AG09319 (cell line): ENCODE data around the gene C9orf152.

Source experiments
- DNase-seq: peaks from one replicate; pipeline ENCODE4 v3.0.0-alpha.2; 2010; ENCODE audit warnings: low read depth; ENCODE audit errors: extremely low read depth
- TF ChIP-seq, protein P1 (sequence below): IDR thresholded peaks from 2 replicates; pipeline ENCODE4 v1.5.1; 2011; ENCODE audit warnings: low read depth, mild to moderate bottlenecking, inconsistent platforms, low read length, moderate library complexity

The C9orf152 gene

DNA sequence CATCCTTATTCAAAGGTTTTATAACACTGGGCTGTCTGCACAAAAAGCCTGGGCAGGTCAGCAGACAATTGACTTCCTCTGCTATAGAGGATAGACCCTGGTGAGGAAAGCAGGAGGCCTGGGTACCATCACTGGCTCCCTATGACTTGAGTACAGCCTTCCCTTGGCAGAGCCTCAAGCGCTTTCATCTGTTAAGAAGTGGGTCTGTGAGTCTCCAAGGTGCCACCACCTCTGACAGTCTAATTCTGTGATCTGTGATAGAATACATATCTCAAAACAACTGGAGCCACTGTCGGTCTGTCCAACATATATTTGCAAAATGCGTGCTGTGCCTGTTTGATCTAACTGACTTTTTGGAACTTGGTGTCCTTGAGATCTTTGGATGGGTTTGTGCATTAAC is 52.2 kb downstream of the C9orf152 start:
- TF ChIP-seq, protein P1, sequence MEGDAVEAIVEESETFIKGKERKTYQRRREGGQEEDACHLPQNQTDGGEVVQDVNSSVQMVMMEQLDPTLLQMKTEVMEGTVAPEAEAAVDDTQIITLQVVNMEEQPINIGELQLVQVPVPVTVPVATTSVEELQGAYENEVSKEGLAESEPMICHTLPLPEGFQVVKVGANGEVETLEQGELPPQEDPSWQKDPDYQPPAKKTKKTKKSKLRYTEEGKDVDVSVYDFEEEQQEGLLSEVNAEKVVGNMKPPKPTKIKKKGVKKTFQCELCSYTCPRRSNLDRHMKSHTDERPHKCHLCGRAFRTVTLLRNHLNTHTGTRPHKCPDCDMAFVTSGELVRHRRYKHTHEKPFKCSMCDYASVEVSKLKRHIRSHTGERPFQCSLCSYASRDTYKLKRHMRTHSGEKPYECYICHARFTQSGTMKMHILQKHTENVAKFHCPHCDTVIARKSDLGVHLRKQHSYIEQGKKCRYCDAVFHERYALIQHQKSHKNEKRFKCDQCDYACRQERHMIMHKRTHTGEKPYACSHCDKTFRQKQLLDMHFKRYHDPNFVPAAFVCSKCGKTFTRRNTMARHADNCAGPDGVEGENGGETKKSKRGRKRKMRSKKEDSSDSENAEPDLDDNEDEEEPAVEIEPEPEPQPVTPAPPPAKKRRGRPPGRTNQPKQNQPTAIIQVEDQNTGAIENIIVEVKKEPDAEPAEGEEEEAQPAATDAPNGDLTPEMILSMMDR: no peak

DNA sequence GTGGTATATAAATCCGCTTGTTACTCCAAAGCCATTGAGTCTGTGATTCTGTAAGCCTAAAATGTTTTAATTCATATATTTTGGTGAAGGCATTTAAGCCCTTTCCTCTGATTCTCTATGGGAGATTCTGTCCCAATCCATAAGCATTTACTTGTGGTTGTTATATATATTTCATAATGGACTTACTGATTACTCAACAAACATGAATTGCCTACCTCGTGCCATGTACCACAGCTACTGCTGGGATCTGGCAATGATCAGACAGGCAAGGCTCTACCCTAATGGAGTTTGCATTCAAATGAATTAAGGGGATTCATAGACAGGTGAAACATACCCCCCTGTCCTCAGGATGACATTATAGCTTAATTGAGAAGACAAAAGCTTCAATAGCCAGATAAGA is 54.5 kb downstream of the C9orf152 start:
- TF ChIP-seq, protein P1: no peak
- no peak for DNase-seq

More for the DNA sequence above, 52.2 kb downstream of the C9orf152 start:
- DNase-seq: no peak

DNA sequence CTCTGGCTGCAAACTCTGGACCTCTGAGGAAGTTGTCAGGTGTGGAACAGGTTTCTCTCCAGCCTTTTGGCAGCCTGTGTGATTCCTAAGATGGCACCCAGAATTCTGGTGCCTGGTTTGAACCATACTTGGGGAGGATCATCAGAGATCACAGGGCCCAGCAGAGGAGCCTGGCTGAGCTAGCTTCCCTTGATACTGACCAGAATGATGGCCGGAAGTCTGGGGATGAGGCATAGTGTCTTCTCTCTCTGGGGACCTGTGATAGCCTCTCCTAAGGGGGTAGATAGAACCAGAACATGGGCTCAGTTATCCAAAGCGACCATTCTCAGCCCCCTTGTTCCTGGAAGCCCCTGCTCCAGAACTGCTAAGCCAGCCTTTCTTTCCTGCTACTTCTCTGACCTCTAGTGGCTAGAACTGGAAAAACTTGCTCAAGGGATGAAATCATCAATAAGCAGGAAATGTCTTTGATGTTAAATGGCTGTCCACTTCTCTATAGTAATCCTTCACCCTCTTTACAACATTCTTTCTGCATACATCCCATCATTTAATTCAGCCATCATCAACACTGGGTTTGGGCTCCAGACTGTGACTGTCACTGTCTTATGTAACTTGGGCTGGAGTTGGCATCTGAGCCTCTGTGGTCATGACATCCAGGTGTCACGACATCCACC is 55.1 kb downstream of the C9orf152 start:
- DNase-seq: no peak
- TF ChIP-seq, protein P1: peak; percentile 72
